ENCODE results near the gene FOSB. TPM values are rescaled to one million over a fixed set of nuclear protein-coding genes. Genes with fewer than 3 reads are reported as not detected.
A peak's percentile ranks its signal among the peaks of the same experiment; 100 is the strongest.

FOSB gene
- total RNA-seq, 4 donors from 2014 or later: 0.60 to 4.9 (median 1.8) TPM

- peaks cover 0 to 50% (median 29%) of the 10 kb centered on the region in 4 donors for H3K4me1 ChIP-seq
Observed at GRCh38 chr19:45451131-45451849, 16.5 kb upstream of the FOSB start.

GRCh38 chr19:45451850-45452387, 15.9 kb upstream of the FOSB start:
- H3K4me3 ChIP-seq: no peak overlapping the region
- no peaks in the 10 kb centered on the region for H3K9me3 ChIP-seq
- no peak for DNase-seq (ENCODE audit: low spot score in 2 of 2)
- peak overlapping the region in 2 of 4 donors; percentile 93 to 96 for H3K27ac ChIP-seq
- H3K4me1 ChIP-seq: peaks cover 0 to 47% (median 30%) of the 10 kb centered on the region in 4 donors
- H3K36me3 ChIP-seq: no peaks in the 10 kb centered on the region
- H3K27me3 ChIP-seq: no peaks in the 10 kb centered on the region
- TF ChIP-seq CTCF (IDR thresholded peaks at IDR 0.05) (no peak), POLR2A (IDR thresholded peaks at IDR 0.05) (no peak), EP300 (IDR thresholded peaks at IDR 0.05) (no peak)
- 73 to 81% methylated on average over 12 of the region's 12 CpGs for WGBS, 2 donors

More at GRCh38 chr19:45451131-45451849, 16.5 kb upstream of the FOSB start:
- peak overlapping the region; percentile 42 to 84 (median 60) for H3K4me3 ChIP-seq
- TF ChIP-seq POLR2A (IDR thresholded peaks at IDR 0.05) (no peak), EP300 (IDR thresholded peaks at IDR 0.05) (no peak), CTCF (IDR thresholded peaks at IDR 0.05) (no peak)
- DNase-seq (ENCODE audit: low spot score in 2 of 2): no peak
- H3K9me3 ChIP-seq: no peaks in the 10 kb centered on the region
- no peaks in the 10 kb centered on the region for H3K27me3 ChIP-seq
- WGBS, 2 donors: 7 to 10% methylated on average over 11 to 28 of the region's 28 CpGs
- peak overlapping the region; percentile 52 to 96 (median 82) for H3K27ac ChIP-seq
- H3K36me3 ChIP-seq: no peaks in the 10 kb centered on the region

- H3K4me3 ChIP-seq: peak overlapping the region in 1 of 4 donors; percentile 17
- TF ChIP-seq EP300 (IDR thresholded peaks at IDR 0.05): peak; percentile 44 to 88
- TF ChIP-seq CTCF (IDR thresholded peaks at IDR 0.05): peak in 2 of 5 experiments; percentile 20 to 36
- TF ChIP-seq POLR2A (IDR thresholded peaks at IDR 0.05): no peak
- H3K4me1 ChIP-seq: peaks cover 0 to 30% (median 21%) of the 10 kb centered on the region in 4 donors
- peak overlapping the region; percentile 46 to 92 (median 77) for H3K27ac ChIP-seq
- 5 to 7% methylated on average over 14 to 26 of the region's 27 CpGs for WGBS, 2 donors
- H3K9me3 ChIP-seq: no peaks in the 10 kb centered on the region
- peak; percentile 67 to 68 for DNase-seq (ENCODE audit: low spot score in 2 of 2)
- no peaks in the 10 kb centered on the region for H3K36me3 ChIP-seq
- no peaks in the 10 kb centered on the region for H3K27me3 ChIP-seq
Observed at GRCh38 chr19:45455707-45456499, 11.9 kb upstream of the FOSB start.

- Histone ChIP-seq H3K27me3 (no peaks in the 10 kb centered on the region), H3K9me3 (no peaks in the 10 kb centered on the region), H3K36me3 (no peaks in the 10 kb centered on the region), H3K4me3 (no peak overlapping the region), H3K27ac (peak overlapping the region in 3 of 4 donors; percentile 69 to 92 (median 85)), H3K4me1 (peaks cover 0 to 25% (median 17%) of the 10 kb centered on the region in 4 donors)
- TF ChIP-seq CTCF (IDR thresholded peaks at IDR 0.05): no peak
- no peak for TF ChIP-seq EP300 (IDR thresholded peaks at IDR 0.05)
- no peak for TF ChIP-seq POLR2A (IDR thresholded peaks at IDR 0.05)
- 46 to 60% methylated on average over 2 of the region's 2 CpGs for WGBS, 2 donors
- DNase-seq (ENCODE audit: low spot score in 2 of 2): no peak
Observed at GRCh38 chr19:45456500-45456815, 11.3 kb upstream of the FOSB start.

GRCh38 chr19:45457776-45458175, 10.0 kb upstream of the FOSB start:
- Histone ChIP-seq H3K27me3 (no peaks in the 10 kb centered on the region), H3K4me1 (peaks cover 0 to 23% (median 16%) of the 10 kb centered on the region in 4 donors), H3K9me3 (no peaks in the 10 kb centered on the region), H3K27ac (no peak overlapping the region), H3K4me3 (no peak overlapping the region), H3K36me3 (no peaks in the 10 kb centered on the region)
- no peak for DNase-seq (ENCODE audit: low spot score in 2 of 2)
- TF ChIP-seq EP300 (IDR thresholded peaks at IDR 0.05): no peak
- TF ChIP-seq CTCF (IDR thresholded peaks at IDR 0.05): no peak
- TF ChIP-seq POLR2A (IDR thresholded peaks at IDR 0.05): no peak

Data from tibial nerve (tissue), 4 donors.